ENCODE measurements around the gene ART1.

Gene ART1

GRCh38 chr11:3622521-3622920 is 22.4 kb upstream of the ART1 start:
- Histone ChIP-seq H3K9me3 (ENCODE audit: control insufficient read depth, insufficient read depth, low read length) (no peaks in the 10 kb centered on the region), H3K4me1 (ENCODE audit: insufficient read depth, low read length) (0 out of 2 replicates have a peak, but pooled peaks cover 3% of the 10 kb centered on the region), H3K36me3 (ENCODE audit: insufficient read depth, low read length) (no peaks in the 10 kb centered on the region), H3K9ac (ENCODE audit: low read depth, low read length) (no peak overlapping the region)

GRCh38 chr11:3623121-3623520 is 21.8 kb upstream of the ART1 start:
- H3K36me3 ChIP-seq (ENCODE audit: insufficient read depth, low read length): no peaks in the 10 kb centered on the region
- 0 out of 2 replicates have a peak, but pooled peaks cover 3% of the 10 kb centered on the region for H3K4me1 ChIP-seq (ENCODE audit: insufficient read depth, low read length)
- no peaks in the 10 kb centered on the region for H3K9me3 ChIP-seq (ENCODE audit: control insufficient read depth, insufficient read depth, low read length)
- no peak overlapping the region for H3K9ac ChIP-seq (ENCODE audit: low read depth, low read length)

- no peak overlapping the region for H3K9ac ChIP-seq (ENCODE audit: low read depth, low read length)
- H3K36me3 ChIP-seq (ENCODE audit: insufficient read depth, low read length): no peaks in the 10 kb centered on the region
- H3K9me3 ChIP-seq (ENCODE audit: control insufficient read depth, insufficient read depth, low read length): no peaks in the 10 kb centered on the region
Measured at GRCh38 chr11:3623767-3624458, 21.0 kb upstream of the ART1 start.

GRCh38 chr11:3626250-3626960 is 18.5 kb upstream of the ART1 start:
- H3K9ac ChIP-seq (ENCODE audit: low read depth, low read length): no peak overlapping the region
- H3K9me3 ChIP-seq (ENCODE audit: control insufficient read depth, insufficient read depth, low read length): no peaks in the 10 kb centered on the region
- no peaks in the 10 kb centered on the region for H3K36me3 ChIP-seq (ENCODE audit: insufficient read depth, low read length)
- 0 out of 2 replicates have a peak, but pooled peaks cover 3% of the 10 kb centered on the region for H3K4me1 ChIP-seq (ENCODE audit: insufficient read depth, low read length)

More at GRCh38 chr11:3623767-3624458, 21.0 kb upstream of the ART1 start:
- H3K4me1 ChIP-seq (ENCODE audit: insufficient read depth, low read length): 0 out of 2 replicates have a peak, but pooled peaks cover 3% of the 10 kb centered on the region

DNA sequence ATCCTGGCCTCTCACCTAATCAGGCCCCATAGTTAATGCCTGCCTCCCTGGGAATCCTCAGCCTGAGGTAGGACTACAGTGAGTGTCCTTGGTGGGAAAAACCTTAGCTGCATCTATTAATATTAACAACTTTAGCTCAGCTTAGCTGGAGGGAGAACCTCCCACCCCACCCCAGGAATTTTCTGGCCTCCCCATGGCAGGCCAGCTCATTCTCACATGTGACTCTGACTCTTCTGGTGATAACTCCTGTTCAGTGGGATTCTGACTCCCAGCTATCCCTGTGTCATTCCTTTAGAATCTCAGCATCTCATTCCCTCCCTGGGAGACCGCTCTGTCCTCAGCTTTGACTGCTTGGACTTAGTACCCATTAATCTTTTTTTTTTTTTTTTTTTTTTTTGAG is 17.6 kb upstream of the ART1 start:
- H3K9me3 ChIP-seq (ENCODE audit: control insufficient read depth, insufficient read depth, low read length): no peaks in the 10 kb centered on the region
- H3K36me3 ChIP-seq (ENCODE audit: insufficient read depth, low read length): no peaks in the 10 kb centered on the region
- no peak overlapping the region for H3K9ac ChIP-seq (ENCODE audit: low read depth, low read length)
- H3K4me1 ChIP-seq (ENCODE audit: insufficient read depth, low read length): 0 out of 2 replicates have a peak, but pooled peaks cover 3% of the 10 kb centered on the region

GRCh38 chr11:3631331-3631730 is 13.6 kb upstream of the ART1 start:
- Histone ChIP-seq H3K36me3 (ENCODE audit: insufficient read depth, low read length) (no peaks in the 10 kb centered on the region), H3K4me1 (ENCODE audit: insufficient read depth, low read length) (0 out of 2 replicates have a peak, but pooled peaks cover 3% of the 10 kb centered on the region), H3K9me3 (ENCODE audit: control insufficient read depth, insufficient read depth, low read length) (no peaks in the 10 kb centered on the region), H3K9ac (ENCODE audit: low read depth, low read length) (no peak overlapping the region)

- Histone ChIP-seq H3K9me3 (ENCODE audit: control insufficient read depth, insufficient read depth, low read length) (no peaks in the 10 kb centered on the region), H3K9ac (ENCODE audit: low read depth, low read length) (no peak overlapping the region), H3K36me3 (ENCODE audit: insufficient read depth, low read length) (no peaks in the 10 kb centered on the region), H3K4me1 (ENCODE audit: insufficient read depth, low read length) (0 out of 2 replicates have a peak, but pooled peaks cover 1% of the 10 kb centered on the region)
Measured at GRCh38 chr11:3632070-3632660, 12.8 kb upstream of the ART1 start.

DNA sequence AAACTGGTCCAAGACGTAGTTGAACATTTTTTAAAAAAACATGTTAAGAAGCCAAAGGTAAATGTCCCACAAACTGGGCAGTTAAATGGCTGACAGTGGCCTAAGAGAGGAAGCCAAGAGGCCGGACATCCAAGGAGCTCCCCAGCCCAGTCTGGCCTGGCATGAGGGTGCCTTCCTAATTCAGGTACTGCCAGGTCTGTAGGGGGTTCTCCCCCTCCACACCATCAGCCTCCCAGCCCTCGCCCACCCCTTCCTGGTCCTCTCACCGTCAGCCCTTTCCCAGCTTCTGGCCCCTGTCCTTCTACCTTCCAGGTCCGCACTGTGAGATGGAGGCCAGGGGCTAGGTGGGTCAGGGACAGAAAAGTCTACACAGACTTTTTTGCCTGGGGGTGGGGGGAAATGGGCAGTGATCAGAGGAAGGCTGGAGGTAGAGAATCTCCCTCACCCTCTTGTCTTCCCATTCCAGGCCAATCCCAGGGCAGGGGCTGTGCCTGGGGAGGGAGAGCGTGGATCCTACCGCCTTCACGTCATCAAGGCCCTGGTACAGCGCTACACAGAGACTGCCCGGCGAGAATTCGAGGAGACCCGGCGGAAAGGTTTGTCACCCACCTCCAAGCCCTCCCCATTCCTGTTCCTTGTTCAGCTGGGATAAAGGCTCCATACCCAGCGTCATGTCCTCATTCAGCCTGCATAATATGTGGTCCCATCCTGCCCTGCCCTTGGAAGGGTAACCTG is 9.1 kb upstream of the ART1 start:
- no peaks in the 10 kb centered on the region for H3K36me3 ChIP-seq (ENCODE audit: insufficient read depth, low read length)
- no peaks in the 10 kb centered on the region for H3K4me1 ChIP-seq (ENCODE audit: insufficient read depth, low read length)
- H3K9ac ChIP-seq (ENCODE audit: low read depth, low read length): no peak overlapping the region

DNA sequence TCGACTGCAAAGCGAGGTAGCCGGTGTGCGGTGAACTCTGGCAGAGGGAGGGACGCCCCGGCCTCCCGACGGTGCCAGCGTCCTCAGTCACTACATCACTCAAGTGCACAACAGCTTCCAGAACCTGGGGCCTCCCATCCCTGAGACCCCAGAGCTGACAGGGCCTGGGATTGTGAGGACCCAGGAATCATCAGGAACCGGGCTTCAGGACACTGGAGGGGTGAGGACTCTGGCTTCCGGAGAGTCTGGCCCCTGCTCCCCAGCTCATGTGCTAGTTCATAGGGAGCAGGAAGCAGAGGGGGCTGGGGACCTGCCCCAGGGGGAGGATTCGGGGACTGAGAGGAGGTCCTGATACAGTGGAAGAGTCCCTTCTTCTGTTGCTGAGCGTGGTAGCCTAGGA is 7.7 kb upstream of the ART1 start:
- H3K9ac ChIP-seq (ENCODE audit: low read depth, low read length): no peak overlapping the region
- H3K36me3 ChIP-seq (ENCODE audit: insufficient read depth, low read length): no peaks in the 10 kb centered on the region
- H3K4me1 ChIP-seq (ENCODE audit: insufficient read depth, low read length): no peaks in the 10 kb centered on the region
- H3K9me3 ChIP-seq (ENCODE audit: control insufficient read depth, insufficient read depth, low read length): no peaks in the 10 kb centered on the region

More for the DNA sequence above, 9.1 kb upstream of the ART1 start:
- no peaks in the 10 kb centered on the region for H3K9me3 ChIP-seq (ENCODE audit: control insufficient read depth, insufficient read depth, low read length)

DNA sequence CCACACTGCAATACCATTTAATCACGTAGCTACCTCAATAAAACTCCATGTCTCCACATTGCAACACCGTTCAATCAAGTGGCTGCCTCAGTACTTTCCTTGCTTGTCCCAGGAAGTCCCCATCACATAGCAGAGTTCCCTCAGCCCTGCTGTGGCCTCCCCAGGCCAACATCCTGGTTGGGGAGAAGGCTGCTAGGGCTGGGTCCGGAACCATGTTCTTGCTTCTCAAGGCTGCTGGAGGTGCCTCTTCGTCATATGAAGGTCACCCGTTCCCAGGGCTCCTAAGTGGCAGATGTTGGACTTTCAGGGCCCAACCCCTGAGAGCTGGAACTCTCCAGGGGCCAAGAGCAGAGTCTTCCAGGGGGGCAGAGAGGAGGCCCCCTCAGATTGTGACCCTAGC is 6.4 kb upstream of the ART1 start:
- Histone ChIP-seq H3K9me3 (ENCODE audit: control insufficient read depth, insufficient read depth, low read length) (no peaks in the 10 kb centered on the region), H3K36me3 (ENCODE audit: insufficient read depth, low read length) (no peaks in the 10 kb centered on the region), H3K9ac (ENCODE audit: low read depth, low read length) (no peak overlapping the region), H3K4me1 (ENCODE audit: insufficient read depth, low read length) (0 out of 2 replicates have a peak, but pooled peaks cover 2% of the 10 kb centered on the region)

- Histone ChIP-seq H3K9ac (ENCODE audit: low read depth, low read length) (no peak overlapping the region), H3K4me1 (ENCODE audit: insufficient read depth, low read length) (0 out of 2 replicates have a peak, but pooled peaks cover 5% of the 10 kb centered on the region), H3K36me3 (ENCODE audit: insufficient read depth, low read length) (no peaks in the 10 kb centered on the region), H3K9me3 (ENCODE audit: control insufficient read depth, insufficient read depth, low read length) (peaks cover 6% of the 10 kb centered on the region; the same call in 1 of the 2 replicates)
Measured at GRCh38 chr11:3639841-3640240, 5.1 kb upstream of the ART1 start.

DNA sequence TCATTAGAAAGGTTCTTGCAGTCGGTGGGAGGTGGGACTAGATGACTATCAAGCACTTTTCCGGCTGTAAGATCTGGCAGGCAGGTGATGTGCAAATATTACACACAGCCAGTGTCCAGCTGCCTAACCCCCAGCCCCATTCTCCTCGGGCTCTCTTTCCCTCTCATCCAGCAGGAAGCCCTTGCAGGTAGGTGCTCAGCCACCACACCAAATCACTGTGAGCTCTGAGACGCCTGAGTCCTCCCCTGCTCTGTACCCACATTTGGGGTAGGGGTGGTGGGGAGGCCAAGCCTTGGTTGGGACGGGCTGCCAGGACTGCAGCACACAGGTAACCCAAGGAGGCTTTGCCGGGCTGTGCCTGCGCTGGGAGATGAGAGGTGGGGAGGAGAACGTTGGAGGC is 3.7 kb upstream of the ART1 start:
- no peaks in the 10 kb centered on the region for H3K36me3 ChIP-seq (ENCODE audit: insufficient read depth, low read length)
- peak overlapping the region; percentile 54; the same call in 1 of the 2 replicates for H3K9ac ChIP-seq (ENCODE audit: low read depth, low read length)
- H3K4me1 ChIP-seq (ENCODE audit: insufficient read depth, low read length): 0 out of 2 replicates have a peak, but pooled peaks cover 5% of the 10 kb centered on the region
- peaks cover 6% of the 10 kb centered on the region; the same call in 1 of the 2 replicates for H3K9me3 ChIP-seq (ENCODE audit: control insufficient read depth, insufficient read depth, low read length)

DNA sequence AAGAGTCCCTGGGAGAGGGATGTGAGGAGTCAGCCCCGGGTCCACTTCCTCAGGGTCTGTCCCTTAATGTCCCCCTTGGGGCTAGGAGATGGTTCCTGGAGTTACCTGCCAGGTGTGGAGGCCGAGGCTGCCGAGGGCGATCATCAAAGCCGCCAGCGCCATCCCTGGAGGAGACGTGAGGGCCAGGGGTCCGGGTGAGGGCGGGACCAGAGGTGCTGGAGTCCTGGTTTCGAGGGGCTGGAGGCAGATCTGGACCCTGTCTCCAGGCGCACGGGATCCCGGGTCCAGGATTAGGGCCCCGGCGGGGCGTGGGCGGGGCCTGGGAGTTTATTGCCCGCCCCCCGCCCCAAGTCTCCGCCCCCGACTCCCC is 3.2 kb upstream of the ART1 start, which contains the start of gene ART5:
ART5 (minus strand) TSS at position 292 of the 370 bp plus-strand sequence; CDS start at position 162, 130 bp downstream.
- peak within 1 kb of the TSS; percentile 57 for H3K9ac ChIP-seq (ENCODE audit: low read depth, low read length)

More for the DNA sequence above, 3.2 kb upstream of the ART1 start, which contains the start of gene ART5:
- peaks cover 6% of the 10 kb centered on the region; the same call in 1 of the 2 replicates for H3K9me3 ChIP-seq (ENCODE audit: control insufficient read depth, insufficient read depth, low read length)
- no peaks in the 10 kb centered on the region for H3K36me3 ChIP-seq (ENCODE audit: insufficient read depth, low read length)
- H3K4me1 ChIP-seq (ENCODE audit: insufficient read depth, low read length): 0 out of 2 replicates have a peak, but pooled peaks cover 5% of the 10 kb centered on the region
